Endothelial cell of umbilical vein (primary cell): ENCODE data around the gene VSTM2B. TPM values are rescaled to one million over a fixed set of nuclear protein-coding genes. Genes with fewer than 3 reads are reported as not detected.

Experiments
- BruUV-seq: library from RNA; stranded (reverse); fragments of 400-500 nt; replicated peaks from 2 replicates; lab custom pipeline; 2021; lab: Mats Ljungman, UMichigan
- CTCF ChIA-PET: fragments of 300-600, 350-600 bp; sonication (Branson Sonifier 250); formaldehyde crosslinking; loops from one replicate; lab custom pipeline; 2021; ENCODE audit warnings: antibody characterized with exemption, inconsistent platforms; lab: Charles Lee
- POLR2A ChIA-PET: fragments of 300-600, 350-600 bp; sonication (Branson Sonifier 250); formaldehyde crosslinking; loops from one replicate; lab custom pipeline; 2021; ENCODE audit warnings: antibody characterized with exemption, inconsistent platforms; lab: Charles Lee
- DNase-seq: peaks from one replicate; pipeline ENCODE4 v3.0.0-alpha.2; 2011; ENCODE audit warnings: low read depth, low spot score
- FAIRE-seq: peaks from 2 replicates; lab custom pipeline; 2011; peaks lifted over from hg19 to GRCh38; lab: Jason Lieb, UNC
- H2AFZ ChIP-seq: 2 replicates; pipeline ENCODE4 v1.6.0; 2012; ENCODE audit warnings: low read depth, low read length, control low read depth, inconsistent platforms
- H3K27ac ChIP-seq: 2 replicates; pipeline ENCODE4 v1.5.1; 2011; ENCODE audit warnings: low read depth, mild to moderate bottlenecking, control low read depth, low read length, moderate library complexity; ENCODE audit not compliant: insufficient read depth
- H3K27me3 ChIP-seq, 2 experiments: 2 replicates each; pipeline versions ENCODE4 v1.6.0 to v1.6.1; 2011; ENCODE audit warnings: low read length in 2 of 2, mixed read lengths in 1 of 2; ENCODE audit not compliant: control insufficient read depth in 2 of 2, insufficient read depth in 2 of 2
- H3K36me3 ChIP-seq, 2 experiments: 2 replicates in 1 of 2; 3 replicates in 1 of 2; pipeline ENCODE4 v1.5.1; 2011; ENCODE audit warnings: low read length in 2 of 2, mild to moderate bottlenecking in 1 of 2, moderate library complexity in 1 of 2; ENCODE audit not compliant: control insufficient read depth in 2 of 2, insufficient read depth in 2 of 2; ENCODE audit errors: extremely low read depth in 1 of 2
- H3K4me1 ChIP-seq: 3 replicates; pipeline ENCODE4 v1.5.1; 2011; ENCODE audit warnings: mild to moderate bottlenecking, low read length; ENCODE audit not compliant: control insufficient read depth, insufficient read depth; ENCODE audit errors: extremely low read depth
- H3K4me2 ChIP-seq: 2 replicates; pipeline ENCODE4 v1.6.1; 2011; ENCODE audit warnings: low read length, control low read depth, mixed read lengths; ENCODE audit not compliant: insufficient read depth
- H3K4me3 ChIP-seq, 3 experiments: fragments of 200-600 bp in 1 of 3; sonication (generic), shearing (Covaris generic) in 1 of 3; replicated peaks in 1 of 3; 2 replicates each; pipeline ENCODE4 v1.5.1; 2011 to 2016; ENCODE audit warnings: control low read depth in 3 of 3, low read length in 3 of 3, mild to moderate bottlenecking in 2 of 3, inconsistent platforms in 1 of 3, low read depth in 1 of 3, moderate library complexity in 1 of 3; ENCODE audit not compliant: insufficient read depth in 1 of 3
- H3K79me2 ChIP-seq: 2 replicates; pipeline ENCODE4 v1.6.0; 2012; ENCODE audit warnings: low read length, inconsistent platforms; ENCODE audit not compliant: control insufficient read depth, insufficient read depth
- H3K9ac ChIP-seq: replicated peaks from 2 replicates; pipeline ENCODE3; 2011; ENCODE audit warnings: low read length, control low read depth; ENCODE audit not compliant: insufficient read depth; ENCODE audit errors: extremely low read depth
- H3K9me1 ChIP-seq: replicated peaks from 3 replicates; pipeline ENCODE4 v1.6.0; 2011; ENCODE audit warnings: mild to moderate bottlenecking, low read length; ENCODE audit not compliant: control insufficient read depth, insufficient read depth; ENCODE audit errors: extremely low read depth
- H3K9me3 ChIP-seq: replicated peaks from 2 replicates; pipeline ENCODE4 v1.5.1; 2012; ENCODE audit warnings: low read length, inconsistent platforms; ENCODE audit not compliant: control insufficient read depth, insufficient read depth
- H4K20me1 ChIP-seq: replicated peaks from 2 replicates; pipeline ENCODE3; 2011; ENCODE audit warnings: mild to moderate bottlenecking, low read length; ENCODE audit not compliant: control insufficient read depth, insufficient read depth; ENCODE audit errors: extremely low read depth
- JUN ChIP-seq: IDR thresholded peaks from 2 replicates; pipeline ENCODE4 v1.6.1; 2011; ENCODE audit warnings: borderline replicate concordance, low read depth; ENCODE audit not compliant: insufficient read length, insufficient read depth
- dilution Hi-C: fragments of 300-500 bp; cut with MboI; formaldehyde crosslinking; loops from one replicate; pipeline ENCODE4 v1.15.0; 2019; ENCODE audit warnings: low sequenced_read_pairs; ENCODE audit not compliant: extremely low pct_ligation_motif_present
- intact Hi-C: fragments of 100-400 bp; cut with micrococcal nuclease; formaldehyde crosslinking; loops from one replicate; pipeline ENCODE4 v1.10.0; 2022
- polyA plus RNA-seq, 4 experiments: library from polyadenylated mRNA; depleted of rRNA in 3 of 4; stranded (reverse) in 3 of 4; unstranded in 1 of 4; fragments of >200 nt; gene quantifications; 2 replicates each; pipeline versions ENCODE4 v1.2.1 to v1.2.3, GENCODE V29; 2011 to 2012; ENCODE audit warnings: missing spikeins in 1 of 4
- total RNA-seq: library from RNA; stranded (reverse); gene quantifications from 2 replicates; pipeline ENCODE4 v1.2.3, GENCODE V29; 2021
- TF ChIP-seq, protein P1 (sequence below), 2 donors: IDR thresholded peaks; 1 replicate in 1 of 2; 2 replicates in 1 of 2; pipeline ENCODE4 v1.5.1; 2011; ENCODE audit warnings: low read length in 2 of 2, mild to moderate bottlenecking in 2 of 2, moderate library complexity in 2 of 2, control low read depth in 1 of 2, inconsistent platforms in 1 of 2, low read depth in 1 of 2; ENCODE audit not compliant: insufficient read depth in 1 of 2; ENCODE audit errors: extremely low read depth in 1 of 2

Gene VSTM2B
- total and polyA plus RNA-seq, 2 donors (not counting 3 experiments of a cell fraction or from before 2014, with no cell fraction given), result not detected

GRCh38 chr19:29610574-29611271 is 84.9 kb downstream of the VSTM2B start:
- CTCF ChIA-PET, result interaction anchor here (0.7 to 7.8 kb wide), 28 partner anchors 8 to 331 kb away, joined by 3 to 210 read pairs (median 5); partner anchors contain the start of genes C19orf12, PLEKHF1 and URI1
- H3K27me3 ChIP-seq, result no peaks in the 10 kb centered on the region

More at GRCh38 chr19:29610574-29611271, 84.9 kb downstream of the VSTM2B start:
- Histone ChIP-seq H3K79me2 (peaks cover 8% of the 10 kb centered on the region), H3K27ac (no peak overlapping the region), H3K9ac (no peak overlapping the region), H3K9me1 (no peaks in the 10 kb centered on the region), H3K4me3 (no peak overlapping the region), H3K4me1 (peaks cover 5% of the 10 kb centered on the region), H2AFZ (no peak overlapping the region), H4K20me1 (no peaks in the 10 kb centered on the region), H3K9me3 (no peaks in the 10 kb centered on the region), H3K36me3 (peaks cover 4 to 23% of the 10 kb centered on the region in 2 experiments), H3K4me2 (no peak overlapping the region)
- DNase-seq (peak; percentile 64), FAIRE-seq (peak; percentile 85)
- dilution Hi-C loops, result no loop called here
- POLR2A ChIA-PET, result interaction anchor here (1.1 kb wide), 1 partner anchor 105 kb away, joined by 5 read pairs; no protein-coding TSS in a partner anchor
- no TSS peak for BruUV-seq
- TF ChIP-seq JUN, result no peak
- TF ChIP-seq, protein P1, sequence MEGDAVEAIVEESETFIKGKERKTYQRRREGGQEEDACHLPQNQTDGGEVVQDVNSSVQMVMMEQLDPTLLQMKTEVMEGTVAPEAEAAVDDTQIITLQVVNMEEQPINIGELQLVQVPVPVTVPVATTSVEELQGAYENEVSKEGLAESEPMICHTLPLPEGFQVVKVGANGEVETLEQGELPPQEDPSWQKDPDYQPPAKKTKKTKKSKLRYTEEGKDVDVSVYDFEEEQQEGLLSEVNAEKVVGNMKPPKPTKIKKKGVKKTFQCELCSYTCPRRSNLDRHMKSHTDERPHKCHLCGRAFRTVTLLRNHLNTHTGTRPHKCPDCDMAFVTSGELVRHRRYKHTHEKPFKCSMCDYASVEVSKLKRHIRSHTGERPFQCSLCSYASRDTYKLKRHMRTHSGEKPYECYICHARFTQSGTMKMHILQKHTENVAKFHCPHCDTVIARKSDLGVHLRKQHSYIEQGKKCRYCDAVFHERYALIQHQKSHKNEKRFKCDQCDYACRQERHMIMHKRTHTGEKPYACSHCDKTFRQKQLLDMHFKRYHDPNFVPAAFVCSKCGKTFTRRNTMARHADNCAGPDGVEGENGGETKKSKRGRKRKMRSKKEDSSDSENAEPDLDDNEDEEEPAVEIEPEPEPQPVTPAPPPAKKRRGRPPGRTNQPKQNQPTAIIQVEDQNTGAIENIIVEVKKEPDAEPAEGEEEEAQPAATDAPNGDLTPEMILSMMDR (IDR thresholded peaks at IDR 0.05; ENCODE audit: extremely low read depth in 1 of 2, insufficient read depth in 1 of 2, low read depth in 1 of 2, low read length in 2 of 2), result peak; percentile 79 to 94
- intact Hi-C loops, result loop anchor here (1.0 kb wide), 4 partner anchors 56 to 263 kb away; no protein-coding TSS in a partner anchor
